Rectal smooth muscle tissue (tissue), 1 donor: ENCODE measurements around the gene PHKB.

ENCODE experiments used
- H3K27ac ChIP-seq: one replicate; pipeline ENCODE4 v1.7.0; 2013; ENCODE audit warnings: low read depth, low read length, inconsistent platforms
- H3K27me3 ChIP-seq: one replicate; pipeline ENCODE4 v1.7.0; 2013; ENCODE audit warnings: low read length; ENCODE audit not compliant: control insufficient read depth, insufficient read depth
- H3K36me3 ChIP-seq: one replicate; pipeline ENCODE4 v1.7.0; 2013; ENCODE audit warnings: low read length; ENCODE audit not compliant: control insufficient read depth, insufficient read depth
- H3K4me1 ChIP-seq: one replicate; pipeline ENCODE4 v1.7.0; 2013; ENCODE audit warnings: low read length; ENCODE audit not compliant: control insufficient read depth, insufficient read depth
- H3K4me3 ChIP-seq: one replicate; pipeline ENCODE4 v1.7.0; 2013; ENCODE audit warnings: low read length
- H3K9ac ChIP-seq: one replicate; pipeline ENCODE4 v1.7.0; 2013; ENCODE audit warnings: low read length

Gene PHKB

GRCh38 chr16:47695756-47696155 is 234.6 kb downstream of the PHKB start:
- Histone ChIP-seq H3K9ac (no peak overlapping the region), H3K4me3 (no peak overlapping the region), H3K36me3 (peaks cover 37% of the 10 kb centered on the region), H3K4me1 (no peaks in the 10 kb centered on the region), H3K27me3 (no peaks in the 10 kb centered on the region), H3K27ac (no peak overlapping the region)

GRCh38 chr16:47697826-47698225 is 236.7 kb downstream of the PHKB start:
- Histone ChIP-seq H3K4me3 (no peak overlapping the region), H3K27me3 (no peaks in the 10 kb centered on the region), H3K9ac (no peak overlapping the region), H3K4me1 (no peaks in the 10 kb centered on the region), H3K36me3 (peaks cover 33% of the 10 kb centered on the region), H3K27ac (no peak overlapping the region)

- no peaks in the 10 kb centered on the region for H3K4me1 ChIP-seq
- H3K4me3 ChIP-seq = no peak overlapping the region
- H3K36me3 ChIP-seq = peaks cover 28% of the 10 kb centered on the region
- H3K27me3 ChIP-seq = no peaks in the 10 kb centered on the region
- H3K9ac ChIP-seq = no peak overlapping the region
- no peak overlapping the region for H3K27ac ChIP-seq
Measured at GRCh38 chr16:47699106-47699505, 238.0 kb downstream of the PHKB start.

GRCh38 chr16:47700857-47701587 is 239.9 kb downstream of the PHKB start:
- H3K36me3 ChIP-seq = peaks cover 20% of the 10 kb centered on the region
- no peak overlapping the region for H3K27ac ChIP-seq
- H3K4me1 ChIP-seq = no peaks in the 10 kb centered on the region
- no peak overlapping the region for H3K9ac ChIP-seq
- H3K27me3 ChIP-seq = no peaks in the 10 kb centered on the region
- H3K4me3 ChIP-seq = no peak overlapping the region

- Histone ChIP-seq H3K27ac (no peak overlapping the region), H3K36me3 (no peaks in the 10 kb centered on the region), H3K9ac (no peak overlapping the region), H3K4me3 (no peak overlapping the region), H3K27me3 (no peaks in the 10 kb centered on the region), H3K4me1 (no peaks in the 10 kb centered on the region)
Measured at GRCh38 chr16:47705266-47705665, 244.1 kb downstream of the PHKB start.

GRCh38 chr16:47711809-47712208 is 250.7 kb downstream of the PHKB start:
- no peak overlapping the region for H3K27ac ChIP-seq
- H3K4me1 ChIP-seq = no peaks in the 10 kb centered on the region
- H3K27me3 ChIP-seq = no peaks in the 10 kb centered on the region
- no peak overlapping the region for H3K9ac ChIP-seq
- H3K36me3 ChIP-seq = no peaks in the 10 kb centered on the region
- no peak overlapping the region for H3K4me3 ChIP-seq

GRCh38 chr16:47712276-47713224 is 251.4 kb downstream of the PHKB start:
- Histone ChIP-seq H3K27me3 (no peaks in the 10 kb centered on the region), H3K27ac (no peak overlapping the region), H3K36me3 (no peaks in the 10 kb centered on the region), H3K4me1 (no peaks in the 10 kb centered on the region), H3K4me3 (no peak overlapping the region), H3K9ac (no peak overlapping the region)

- Histone ChIP-seq H3K36me3 (no peaks in the 10 kb centered on the region), H3K27me3 (no peaks in the 10 kb centered on the region), H3K4me1 (no peaks in the 10 kb centered on the region), H3K9ac (no peak overlapping the region), H3K27ac (no peak overlapping the region), H3K4me3 (no peak overlapping the region)
Measured at GRCh38 chr16:47713225-47713595, 252.1 kb downstream of the PHKB start.

GRCh38 chr16:47715442-47716083 is 254.4 kb downstream of the PHKB start:
- no peak overlapping the region for H3K27ac ChIP-seq
- no peak overlapping the region for H3K4me3 ChIP-seq

GRCh38 chr16:47716571-47716970 is 255.4 kb downstream of the PHKB start:
- H3K27me3 ChIP-seq = no peaks in the 10 kb centered on the region
- H3K4me1 ChIP-seq = no peaks in the 10 kb centered on the region
- no peak overlapping the region for H3K27ac ChIP-seq
- H3K4me3 ChIP-seq = no peak overlapping the region
- no peaks in the 10 kb centered on the region for H3K36me3 ChIP-seq
- no peak overlapping the region for H3K9ac ChIP-seq

More at GRCh38 chr16:47715442-47716083, 254.4 kb downstream of the PHKB start:
- no peaks in the 10 kb centered on the region for H3K36me3 ChIP-seq
- no peaks in the 10 kb centered on the region for H3K4me1 ChIP-seq
- H3K9ac ChIP-seq = no peak overlapping the region
- no peaks in the 10 kb centered on the region for H3K27me3 ChIP-seq

GRCh38 chr16:47719713-47720112 is 258.6 kb downstream of the PHKB start:
- Histone ChIP-seq H3K4me3 (no peak overlapping the region), H3K36me3 (no peaks in the 10 kb centered on the region), H3K9ac (no peak overlapping the region), H3K4me1 (no peaks in the 10 kb centered on the region), H3K27me3 (no peaks in the 10 kb centered on the region), H3K27ac (no peak overlapping the region)

GRCh38 chr16:47721006-47721637 is 260.0 kb downstream of the PHKB start:
- no peaks in the 10 kb centered on the region for H3K27me3 ChIP-seq
- no peak overlapping the region for H3K27ac ChIP-seq
- no peaks in the 10 kb centered on the region for H3K4me1 ChIP-seq
- no peak overlapping the region for H3K9ac ChIP-seq
- H3K4me3 ChIP-seq = no peak overlapping the region
- H3K36me3 ChIP-seq = no peaks in the 10 kb centered on the region
